ENCODE measurements around the gene TTF2. TPM values are rescaled to one million over a fixed set of nuclear protein-coding genes. Genes with fewer than 3 reads are reported as not detected.

The TTF2 gene
- total and polyA plus RNA-seq, 2 of the 8 experiments (the other 6 are each of a cell fraction or from before 2014, with no cell fraction given): 16.9 to 89.6 TPM

DNA sequence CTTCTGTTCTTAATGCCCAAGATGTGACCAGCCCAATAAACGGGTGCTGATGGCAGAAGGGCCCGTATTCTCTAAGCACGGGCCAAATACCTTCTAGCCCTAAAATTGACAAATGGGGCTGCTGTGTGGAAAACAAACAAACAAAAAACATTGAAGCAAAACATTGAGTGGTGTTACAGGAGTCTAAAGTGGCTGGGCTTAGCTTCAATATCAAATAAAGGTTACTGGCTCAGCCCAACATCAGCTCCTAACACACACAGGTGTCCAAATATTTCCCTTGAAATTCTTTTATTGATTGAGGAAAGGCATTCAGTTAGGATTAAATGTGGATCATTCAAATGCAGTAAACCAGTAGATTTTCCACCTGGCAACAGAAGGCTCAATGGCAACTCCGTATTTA is 13.3 kb upstream of the TTF2 start (continued):
- TF ChIP-seq, protein P1, sequence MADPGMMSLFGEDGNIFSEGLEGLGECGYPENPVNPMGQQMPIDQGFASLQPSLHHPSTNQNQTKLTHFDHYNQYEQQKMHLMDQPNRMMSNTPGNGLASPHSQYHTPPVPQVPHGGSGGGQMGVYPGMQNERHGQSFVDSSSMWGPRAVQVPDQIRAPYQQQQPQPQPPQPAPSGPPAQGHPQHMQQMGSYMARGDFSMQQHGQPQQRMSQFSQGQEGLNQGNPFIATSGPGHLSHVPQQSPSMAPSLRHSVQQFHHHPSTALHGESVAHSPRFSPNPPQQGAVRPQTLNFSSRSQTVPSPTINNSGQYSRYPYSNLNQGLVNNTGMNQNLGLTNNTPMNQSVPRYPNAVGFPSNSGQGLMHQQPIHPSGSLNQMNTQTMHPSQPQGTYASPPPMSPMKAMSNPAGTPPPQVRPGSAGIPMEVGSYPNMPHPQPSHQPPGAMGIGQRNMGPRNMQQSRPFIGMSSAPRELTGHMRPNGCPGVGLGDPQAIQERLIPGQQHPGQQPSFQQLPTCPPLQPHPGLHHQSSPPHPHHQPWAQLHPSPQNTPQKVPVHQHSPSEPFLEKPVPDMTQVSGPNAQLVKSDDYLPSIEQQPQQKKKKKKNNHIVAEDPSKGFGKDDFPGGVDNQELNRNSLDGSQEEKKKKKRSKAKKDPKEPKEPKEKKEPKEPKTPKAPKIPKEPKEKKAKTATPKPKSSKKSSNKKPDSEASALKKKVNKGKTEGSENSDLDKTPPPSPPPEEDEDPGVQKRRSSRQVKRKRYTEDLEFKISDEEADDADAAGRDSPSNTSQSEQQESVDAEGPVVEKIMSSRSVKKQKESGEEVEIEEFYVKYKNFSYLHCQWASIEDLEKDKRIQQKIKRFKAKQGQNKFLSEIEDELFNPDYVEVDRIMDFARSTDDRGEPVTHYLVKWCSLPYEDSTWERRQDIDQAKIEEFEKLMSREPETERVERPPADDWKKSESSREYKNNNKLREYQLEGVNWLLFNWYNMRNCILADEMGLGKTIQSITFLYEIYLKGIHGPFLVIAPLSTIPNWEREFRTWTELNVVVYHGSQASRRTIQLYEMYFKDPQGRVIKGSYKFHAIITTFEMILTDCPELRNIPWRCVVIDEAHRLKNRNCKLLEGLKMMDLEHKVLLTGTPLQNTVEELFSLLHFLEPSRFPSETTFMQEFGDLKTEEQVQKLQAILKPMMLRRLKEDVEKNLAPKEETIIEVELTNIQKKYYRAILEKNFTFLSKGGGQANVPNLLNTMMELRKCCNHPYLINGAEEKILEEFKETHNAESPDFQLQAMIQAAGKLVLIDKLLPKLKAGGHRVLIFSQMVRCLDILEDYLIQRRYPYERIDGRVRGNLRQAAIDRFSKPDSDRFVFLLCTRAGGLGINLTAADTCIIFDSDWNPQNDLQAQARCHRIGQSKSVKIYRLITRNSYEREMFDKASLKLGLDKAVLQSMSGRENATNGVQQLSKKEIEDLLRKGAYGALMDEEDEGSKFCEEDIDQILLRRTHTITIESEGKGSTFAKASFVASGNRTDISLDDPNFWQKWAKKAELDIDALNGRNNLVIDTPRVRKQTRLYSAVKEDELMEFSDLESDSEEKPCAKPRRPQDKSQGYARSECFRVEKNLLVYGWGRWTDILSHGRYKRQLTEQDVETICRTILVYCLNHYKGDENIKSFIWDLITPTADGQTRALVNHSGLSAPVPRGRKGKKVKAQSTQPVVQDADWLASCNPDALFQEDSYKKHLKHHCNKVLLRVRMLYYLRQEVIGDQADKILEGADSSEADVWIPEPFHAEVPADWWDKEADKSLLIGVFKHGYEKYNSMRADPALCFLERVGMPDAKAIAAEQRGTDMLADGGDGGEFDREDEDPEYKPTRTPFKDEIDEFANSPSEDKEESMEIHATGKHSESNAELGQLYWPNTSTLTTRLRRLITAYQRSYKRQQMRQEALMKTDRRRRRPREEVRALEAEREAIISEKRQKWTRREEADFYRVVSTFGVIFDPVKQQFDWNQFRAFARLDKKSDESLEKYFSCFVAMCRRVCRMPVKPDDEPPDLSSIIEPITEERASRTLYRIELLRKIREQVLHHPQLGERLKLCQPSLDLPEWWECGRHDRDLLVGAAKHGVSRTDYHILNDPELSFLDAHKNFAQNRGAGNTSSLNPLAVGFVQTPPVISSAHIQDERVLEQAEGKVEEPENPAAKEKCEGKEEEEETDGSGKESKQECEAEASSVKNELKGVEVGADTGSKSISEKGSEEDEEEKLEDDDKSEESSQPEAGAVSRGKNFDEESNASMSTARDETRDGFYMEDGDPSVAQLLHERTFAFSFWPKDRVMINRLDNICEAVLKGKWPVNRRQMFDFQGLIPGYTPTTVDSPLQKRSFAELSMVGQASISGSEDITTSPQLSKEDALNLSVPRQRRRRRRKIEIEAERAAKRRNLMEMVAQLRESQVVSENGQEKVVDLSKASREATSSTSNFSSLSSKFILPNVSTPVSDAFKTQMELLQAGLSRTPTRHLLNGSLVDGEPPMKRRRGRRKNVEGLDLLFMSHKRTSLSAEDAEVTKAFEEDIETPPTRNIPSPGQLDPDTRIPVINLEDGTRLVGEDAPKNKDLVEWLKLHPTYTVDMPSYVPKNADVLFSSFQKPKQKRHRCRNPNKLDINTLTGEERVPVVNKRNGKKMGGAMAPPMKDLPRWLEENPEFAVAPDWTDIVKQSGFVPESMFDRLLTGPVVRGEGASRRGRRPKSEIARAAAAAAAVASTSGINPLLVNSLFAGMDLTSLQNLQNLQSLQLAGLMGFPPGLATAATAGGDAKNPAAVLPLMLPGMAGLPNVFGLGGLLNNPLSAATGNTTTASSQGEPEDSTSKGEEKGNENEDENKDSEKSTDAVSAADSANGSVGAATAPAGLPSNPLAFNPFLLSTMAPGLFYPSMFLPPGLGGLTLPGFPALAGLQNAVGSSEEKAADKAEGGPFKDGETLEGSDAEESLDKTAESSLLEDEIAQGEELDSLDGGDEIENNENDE (IDR thresholded peaks at IDR 0.05; ENCODE audit: insufficient replicate concordance, low read length): no peak
